ENCODE measurements around the gene ATG101. TPM values are rescaled to one million over a fixed set of nuclear protein-coding genes. Genes with fewer than 3 reads are reported as not detected.

The ATG101 gene
- total and polyA plus RNA-seq, 2 of the 13 experiments (the other 11 are each of a cell fraction or from before 2014, with no cell fraction given): 58.2 to 67.7 TPM

GRCh38 chr12:52069327-52070184, at the start of gene ATG101 (continued):
- no peak for TF ChIP-seq ZFP37 (CRISPR knock-in tag; IDR thresholded peaks at IDR 0.05; ENCODE audit: borderline replicate concordance)
- TF ChIP-seq MLXIP (CRISPR knock-in tag; IDR thresholded peaks at IDR 0.05; ENCODE audit: borderline replicate concordance): no peak
- no peak for TF ChIP-seq ZNF720 (CRISPR knock-in tag; IDR thresholded peaks at IDR 0.05)
- TF ChIP-seq, protein P1, sequence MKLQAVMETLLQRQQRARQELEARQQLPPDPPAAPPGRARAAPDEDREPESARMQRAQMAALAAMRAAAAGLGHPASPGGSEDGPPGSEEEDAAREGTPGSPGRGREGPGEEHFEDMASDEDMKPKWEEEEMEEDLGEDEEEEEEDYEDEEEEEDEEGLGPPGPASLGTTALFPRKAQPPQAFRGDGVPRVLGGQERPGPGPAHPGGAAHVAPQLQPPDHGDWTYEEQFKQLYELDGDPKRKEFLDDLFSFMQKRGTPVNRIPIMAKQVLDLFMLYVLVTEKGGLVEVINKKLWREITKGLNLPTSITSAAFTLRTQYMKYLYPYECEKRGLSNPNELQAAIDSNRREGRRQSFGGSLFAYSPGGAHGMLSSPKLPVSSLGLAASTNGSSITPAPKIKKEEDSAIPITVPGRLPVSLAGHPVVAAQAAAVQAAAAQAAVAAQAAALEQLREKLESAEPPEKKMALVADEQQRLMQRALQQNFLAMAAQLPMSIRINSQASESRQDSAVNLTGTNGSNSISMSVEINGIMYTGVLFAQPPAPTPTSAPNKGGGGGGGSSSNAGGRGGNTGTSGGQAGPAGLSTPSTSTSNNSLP (IDR thresholded peaks at IDR 0.05; ENCODE audit: low read depth, low read length): 0 out of 2 replicates have a peak, but pooled peaks have one; percentile 44
- TF ChIP-seq ZNF569 (CRISPR knock-in tag; IDR thresholded peaks at IDR 0.05; ENCODE audit: borderline replicate concordance): no peak; the same call in 1 of the 2 replicates
- no peak for TF ChIP-seq RBM22 (optimal IDR thresholded peaks at IDR 0.05; ENCODE audit: low read length)
- TF ChIP-seq ZNF337 (CRISPR knock-in tag; IDR thresholded peaks at IDR 0.05; ENCODE audit: borderline replicate concordance, low read depth): no peak
- TF ChIP-seq RNF219 (CRISPR knock-in tag; IDR thresholded peaks at IDR 0.05): no peak
- 0 out of 2 replicates have a peak, but pooled peaks have one; percentile 64 for TF ChIP-seq TRIM24 (CRISPR knock-in tag; IDR thresholded peaks at IDR 0.05)
- TF ChIP-seq, protein P2, sequence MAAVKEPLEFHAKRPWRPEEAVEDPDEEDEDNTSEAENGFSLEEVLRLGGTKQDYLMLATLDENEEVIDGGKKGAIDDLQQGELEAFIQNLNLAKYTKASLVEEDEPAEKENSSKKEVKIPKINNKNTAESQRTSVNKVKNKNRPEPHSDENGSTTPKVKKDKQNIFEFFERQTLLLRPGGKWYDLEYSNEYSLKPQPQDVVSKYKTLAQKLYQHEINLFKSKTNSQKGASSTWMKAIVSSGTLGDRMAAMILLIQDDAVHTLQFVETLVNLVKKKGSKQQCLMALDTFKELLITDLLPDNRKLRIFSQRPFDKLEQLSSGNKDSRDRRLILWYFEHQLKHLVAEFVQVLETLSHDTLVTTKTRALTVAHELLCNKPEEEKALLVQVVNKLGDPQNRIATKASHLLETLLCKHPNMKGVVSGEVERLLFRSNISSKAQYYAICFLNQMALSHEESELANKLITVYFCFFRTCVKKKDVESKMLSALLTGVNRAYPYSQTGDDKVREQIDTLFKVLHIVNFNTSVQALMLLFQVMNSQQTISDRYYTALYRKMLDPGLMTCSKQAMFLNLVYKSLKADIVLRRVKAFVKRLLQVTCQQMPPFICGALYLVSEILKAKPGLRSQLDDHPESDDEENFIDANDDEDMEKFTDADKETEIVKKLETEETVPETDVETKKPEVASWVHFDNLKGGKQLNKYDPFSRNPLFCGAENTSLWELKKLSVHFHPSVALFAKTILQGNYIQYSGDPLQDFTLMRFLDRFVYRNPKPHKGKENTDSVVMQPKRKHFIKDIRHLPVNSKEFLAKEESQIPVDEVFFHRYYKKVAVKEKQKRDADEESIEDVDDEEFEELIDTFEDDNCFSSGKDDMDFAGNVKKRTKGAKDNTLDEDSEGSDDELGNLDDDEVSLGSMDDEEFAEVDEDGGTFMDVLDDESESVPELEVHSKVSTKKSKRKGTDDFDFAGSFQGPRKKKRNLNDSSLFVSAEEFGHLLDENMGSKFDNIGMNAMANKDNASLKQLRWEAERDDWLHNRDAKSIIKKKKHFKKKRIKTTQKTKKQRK (IDR thresholded peaks at IDR 0.05; ENCODE audit: low read length): no peak
- peak; percentile 61; the same call in 1 of the 2 replicates for TF ChIP-seq TFAP4 (IDR thresholded peaks at IDR 0.05; ENCODE audit: borderline replicate concordance, low read depth)
- no peak for TF ChIP-seq PAX8 (CRISPR knock-in tag; IDR thresholded peaks at IDR 0.05; ENCODE audit: borderline replicate concordance)
- TF ChIP-seq SMAD3 (CRISPR knock-in tag; IDR thresholded peaks at IDR 0.05): peak; percentile 32; the same call in 1 of the 2 replicates
- TF ChIP-seq HMG20B (CRISPR knock-in tag; conservative IDR thresholded peaks at IDR 0.05): peak; percentile 30; the same call in 1 of the 2 replicates
- TF ChIP-seq ZNF138 (CRISPR knock-in tag; IDR thresholded peaks at IDR 0.05; ENCODE audit: low read depth): no peak
- TF ChIP-seq ZIK1 (CRISPR knock-in tag; IDR thresholded peaks at IDR 0.05; ENCODE audit: borderline replicate concordance, low read depth): no peak; the same call in 1 of the 2 replicates

All from HepG2 (cell line).